ENCODE measurements around the gene CANX. TPM values are rescaled to one million over a fixed set of nuclear protein-coding genes. Genes with fewer than 3 reads are reported as not detected.
"Not testable (repeated sequence)": the region's sequence is repeated elsewhere in the genome, so short reads cannot be mapped to it uniquely, and the experiment has no call there.

Gene CANX
- total RNA-seq, 1 experiment from 2014 or later, result 428 TPM

DNA sequence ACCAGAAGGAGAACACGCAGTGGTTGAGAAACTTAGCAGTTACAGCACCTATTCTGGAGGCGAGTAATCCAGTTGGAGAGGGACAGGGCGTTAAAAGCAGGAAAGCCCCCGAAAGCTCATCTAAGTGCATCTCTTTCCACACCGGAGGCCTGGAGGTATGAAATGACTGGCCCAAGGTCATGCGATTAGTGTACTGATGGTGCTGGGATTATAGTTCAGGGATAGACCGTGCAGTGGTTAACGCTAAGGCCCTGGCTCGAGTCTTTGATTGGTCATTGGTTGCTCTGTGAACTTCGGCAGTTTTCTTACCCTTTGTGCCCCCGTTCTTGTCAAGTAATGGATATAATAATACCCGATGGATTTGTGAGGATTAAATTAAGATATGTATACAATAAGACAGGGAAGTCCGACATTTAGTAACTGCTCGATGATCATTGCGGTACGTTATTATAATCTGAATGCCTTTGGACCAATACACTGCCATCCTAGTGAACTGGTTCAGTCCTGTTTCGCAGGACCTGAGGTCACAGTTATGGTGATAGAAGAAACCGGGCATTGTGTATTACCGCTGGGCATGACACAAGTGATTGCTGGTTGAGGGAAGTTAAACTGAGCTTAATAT, 960 bp downstream of the CANX start:
- DNase-seq (ENCODE audit: low read depth), result no peak

DNA sequence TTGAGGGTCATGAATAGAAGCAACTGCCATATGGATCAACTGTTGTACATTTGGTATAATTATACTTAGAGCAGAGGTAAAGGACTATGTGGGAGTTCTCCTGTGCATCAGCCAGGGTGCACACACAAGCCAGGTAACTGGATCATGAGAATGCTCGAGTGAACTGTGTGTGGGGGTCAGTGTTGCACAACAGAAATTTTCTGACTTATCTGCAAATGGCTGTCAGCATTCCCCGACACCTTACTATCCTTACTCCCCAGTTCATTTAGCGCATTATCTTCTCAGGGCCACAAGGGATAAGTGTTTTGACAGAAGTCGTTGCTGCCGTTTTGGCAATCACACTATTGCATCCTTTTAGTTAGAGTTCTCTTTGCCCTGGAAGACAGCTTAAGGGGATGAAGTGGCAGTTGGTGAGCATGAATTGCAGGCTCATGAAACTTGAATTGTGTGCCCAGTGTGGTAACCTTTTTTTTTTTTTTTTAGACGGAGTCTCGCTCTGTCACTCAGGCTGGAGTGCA, 1.7 kb downstream of the CANX start:
- DNase-seq (ENCODE audit: low read depth), result no peak

DNA sequence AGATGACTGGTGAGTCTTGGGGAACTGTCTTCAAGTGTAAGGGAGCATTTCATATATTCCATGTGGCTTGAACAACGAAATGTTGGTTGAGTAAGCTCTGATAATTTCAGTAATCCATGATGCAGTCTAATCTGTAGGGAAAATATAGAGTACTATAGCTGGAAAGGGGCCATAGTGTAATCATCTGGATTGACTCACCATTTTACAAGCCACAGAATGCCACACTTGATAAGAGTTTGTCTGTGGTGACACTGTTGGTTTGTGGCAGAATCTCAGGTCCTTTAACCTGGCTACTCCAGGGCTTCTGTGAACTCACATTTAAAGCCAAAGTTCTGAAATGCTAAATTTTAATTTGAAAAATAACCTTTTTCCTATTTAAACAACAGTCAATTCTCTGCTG, 17.5 kb downstream of the CANX start:
- no peak for DNase-seq (ENCODE audit: low read depth)

DNA sequence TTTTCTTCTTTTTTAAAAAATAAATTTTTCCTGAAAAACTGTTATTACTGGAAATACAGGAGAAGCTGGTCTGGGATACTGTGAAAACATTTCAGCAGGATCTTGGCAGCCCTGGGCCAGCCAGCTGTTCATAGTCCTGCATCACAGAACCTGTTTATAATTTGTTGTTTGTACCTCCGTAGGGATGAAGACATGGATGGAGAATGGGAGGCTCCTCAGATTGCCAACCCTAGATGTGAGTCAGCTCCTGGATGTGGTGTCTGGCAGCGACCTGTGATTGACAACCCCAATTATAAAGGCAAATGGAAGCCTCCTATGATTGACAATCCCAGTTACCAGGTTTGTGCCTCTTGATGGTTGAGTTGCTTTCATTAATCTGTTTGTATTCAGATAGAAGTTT, 21.5 kb downstream of the CANX start:
- DNase-seq (ENCODE audit: low read depth), result no peak

DNA sequence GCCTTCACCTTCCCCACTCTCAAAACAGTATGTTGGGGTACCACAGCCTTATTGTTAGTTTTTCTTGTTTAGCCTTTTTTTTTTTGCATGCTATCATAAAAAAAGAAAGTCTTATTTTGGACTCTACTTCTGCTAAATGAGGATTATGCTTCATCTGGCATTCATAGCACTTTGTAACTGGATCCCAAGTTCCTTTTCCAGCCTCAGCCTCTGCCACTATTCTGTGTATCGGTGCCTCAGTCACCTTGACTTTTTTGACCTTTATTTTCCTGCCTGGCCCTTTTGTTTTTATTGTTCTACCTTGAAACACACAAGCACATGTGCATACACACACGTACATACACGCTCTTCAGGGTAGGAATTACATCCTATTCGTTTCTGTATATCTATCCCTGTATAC, 25.4 kb downstream of the CANX start:
- no peak for DNase-seq (ENCODE audit: low read depth)

DNA sequence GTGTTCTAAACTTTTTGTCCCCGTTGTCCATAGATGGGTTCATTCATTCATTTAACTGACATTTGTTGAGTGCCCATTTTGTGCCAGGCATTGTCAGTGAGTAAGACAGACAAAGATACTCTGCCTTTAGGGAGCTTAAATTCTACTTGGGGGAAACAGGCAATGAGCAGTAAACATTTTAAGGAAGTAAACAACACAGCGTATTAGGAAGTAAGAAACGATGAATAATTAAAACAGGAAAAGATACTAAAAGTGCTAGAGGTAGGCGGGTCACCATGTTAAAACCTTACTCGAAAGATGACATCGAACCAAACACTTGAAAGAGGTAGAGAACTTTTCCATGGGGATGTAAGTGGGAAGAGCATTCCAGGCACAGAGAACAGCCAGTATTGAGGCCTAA, 28.3 kb downstream of the CANX start:
- DNase-seq (ENCODE audit: low read depth), result no peak

DNA sequence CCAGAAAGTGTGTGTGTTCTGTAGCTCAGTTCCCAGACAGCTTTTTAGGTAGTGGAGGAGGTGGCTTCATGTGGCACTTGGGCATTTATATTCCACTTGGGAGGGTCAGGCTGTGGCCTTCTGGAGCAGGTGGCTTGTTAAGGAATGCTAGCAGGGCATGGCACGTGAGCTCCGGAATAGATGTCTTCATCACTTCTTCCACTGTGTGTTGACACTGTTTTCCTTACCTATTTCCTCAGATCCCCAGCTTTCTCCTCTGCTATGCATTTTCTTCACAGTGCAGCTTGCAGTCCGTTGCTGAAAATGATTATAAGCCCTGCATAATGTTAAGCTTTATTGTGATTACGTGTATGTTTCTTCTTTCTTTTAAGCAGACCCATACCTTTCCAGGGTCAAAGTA, 30.5 kb downstream of the CANX start:
- DNase-seq (ENCODE audit: low read depth), result no peak

DNA sequence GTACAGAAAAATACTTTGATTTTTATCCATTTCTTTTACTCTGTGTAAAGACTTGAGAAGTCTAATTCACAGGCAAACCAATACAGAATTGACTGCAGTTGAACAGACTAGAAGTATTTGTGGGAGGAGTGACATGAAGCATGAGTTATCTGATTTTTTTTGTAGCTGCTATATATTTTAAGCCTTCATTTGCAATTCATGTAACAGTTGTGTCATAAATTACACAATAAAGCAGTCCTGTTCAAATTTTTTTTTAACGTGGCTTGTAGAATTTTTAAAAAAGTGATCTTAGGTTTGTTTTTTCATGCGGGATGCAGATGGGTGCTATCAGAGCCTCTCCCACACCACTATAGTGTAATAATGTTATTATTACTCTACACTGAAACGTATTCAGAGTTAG, 31.0 kb downstream of the CANX start:
- DNase-seq (ENCODE audit: low read depth), result no peak

DNA sequence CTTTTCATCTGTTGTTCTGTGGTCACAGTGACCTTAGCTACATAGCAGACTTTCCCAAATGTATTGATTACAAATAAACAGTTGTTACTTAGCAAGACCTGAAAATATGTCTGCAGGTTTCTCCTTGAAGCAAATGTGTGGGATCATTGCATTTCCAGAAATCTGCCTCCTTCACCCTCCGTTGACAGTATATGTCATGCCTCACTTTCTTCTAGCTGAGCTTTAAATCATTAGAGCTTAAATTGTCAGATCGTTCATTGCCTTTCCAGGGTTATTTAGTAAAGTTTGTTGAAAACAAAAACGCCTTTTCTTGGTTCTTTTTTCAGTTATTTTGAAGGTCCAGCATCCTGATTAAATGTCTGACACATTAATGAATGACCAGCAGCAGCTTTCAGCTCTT, 31.6 kb downstream of the CANX start:
- DNase-seq (ENCODE audit: low read depth), result no peak

DNA sequence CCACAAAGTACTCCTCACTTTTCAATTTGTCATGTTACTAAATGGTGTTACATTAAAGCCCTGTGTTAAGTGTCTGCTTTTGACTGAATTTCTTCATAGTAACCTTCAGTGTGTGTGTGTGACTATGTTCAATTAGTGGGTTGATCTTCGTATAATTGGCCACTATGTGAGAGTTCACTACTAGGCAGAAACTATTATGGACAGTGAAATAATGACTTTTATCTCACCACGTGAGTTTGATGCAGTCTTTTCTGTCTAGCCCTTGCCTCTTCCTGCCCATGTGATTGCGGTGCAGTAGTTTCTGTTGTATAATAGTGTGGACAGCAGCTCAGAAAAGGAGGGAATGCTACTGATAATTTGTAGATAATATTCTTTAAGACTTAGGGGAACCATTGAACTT, 32.1 kb downstream of the CANX start:
- no peak for DNase-seq (ENCODE audit: low read depth)

DNA sequence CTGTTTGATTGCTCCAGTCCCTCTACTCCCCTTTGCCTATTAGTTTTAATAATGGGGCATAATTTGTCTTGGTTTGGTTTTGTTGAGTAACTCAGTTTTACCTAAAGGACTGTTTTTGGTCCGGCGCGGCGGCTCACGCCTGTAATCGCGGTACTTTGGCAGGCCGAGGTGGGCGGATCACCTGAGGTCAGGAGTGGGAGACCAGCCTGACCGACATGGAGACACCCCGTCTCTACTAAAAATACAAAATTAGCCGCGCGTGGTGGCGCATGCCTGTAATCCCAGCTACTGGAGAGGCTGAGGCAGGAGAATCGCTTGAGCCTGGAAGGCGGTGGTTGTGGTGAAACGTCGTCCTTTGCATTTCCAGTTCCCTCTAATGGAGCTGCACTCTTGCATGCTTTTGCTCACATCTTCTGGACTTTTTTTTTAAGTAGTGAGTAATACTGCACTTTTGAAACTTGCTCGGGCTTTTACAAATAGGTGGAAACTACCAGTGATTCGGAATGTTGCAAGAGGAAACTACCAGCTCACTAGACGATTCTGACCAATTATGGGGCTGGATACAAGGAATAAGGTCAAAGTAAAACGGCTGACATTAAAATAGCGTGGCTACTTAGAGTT, 33.1 kb downstream of the CANX start:
- DNase-seq (ENCODE audit: low read depth), result peak; percentile 74

DNA sequence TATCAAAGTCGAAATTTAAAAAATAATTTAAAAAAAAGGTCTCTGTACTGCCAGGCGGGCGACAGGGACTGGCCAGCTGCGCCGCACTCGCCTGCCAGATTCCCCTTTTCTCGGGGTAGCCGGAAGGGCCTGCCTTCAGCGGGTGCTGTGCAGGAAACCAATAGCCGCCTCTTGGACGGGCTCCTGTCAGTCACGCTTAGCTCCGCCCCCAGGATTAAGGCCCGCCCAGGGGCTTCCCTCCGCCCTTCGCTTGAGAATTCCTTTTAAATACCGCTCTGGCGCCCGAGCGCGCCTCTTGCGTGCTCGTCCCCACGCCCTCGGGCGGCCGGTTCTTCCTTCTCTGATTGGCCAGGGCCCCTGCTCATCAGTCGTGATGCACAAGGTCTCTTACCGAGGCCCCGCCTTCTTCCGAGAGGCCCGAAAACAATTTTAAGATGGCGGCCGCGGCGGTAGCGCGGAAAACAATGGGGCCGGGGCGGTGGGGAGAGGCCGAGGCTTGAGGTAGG, 33.7 kb downstream of the CANX start, which contains the start of gene MAML1:
TSS of gene MAML1 (plus strand) at position 411 of the 506 bp plus-strand sequence. CDS start 291 bp downstream, outside the sequence.
- peak; percentile 99 for DNase-seq (ENCODE audit: low read depth)

DNA sequence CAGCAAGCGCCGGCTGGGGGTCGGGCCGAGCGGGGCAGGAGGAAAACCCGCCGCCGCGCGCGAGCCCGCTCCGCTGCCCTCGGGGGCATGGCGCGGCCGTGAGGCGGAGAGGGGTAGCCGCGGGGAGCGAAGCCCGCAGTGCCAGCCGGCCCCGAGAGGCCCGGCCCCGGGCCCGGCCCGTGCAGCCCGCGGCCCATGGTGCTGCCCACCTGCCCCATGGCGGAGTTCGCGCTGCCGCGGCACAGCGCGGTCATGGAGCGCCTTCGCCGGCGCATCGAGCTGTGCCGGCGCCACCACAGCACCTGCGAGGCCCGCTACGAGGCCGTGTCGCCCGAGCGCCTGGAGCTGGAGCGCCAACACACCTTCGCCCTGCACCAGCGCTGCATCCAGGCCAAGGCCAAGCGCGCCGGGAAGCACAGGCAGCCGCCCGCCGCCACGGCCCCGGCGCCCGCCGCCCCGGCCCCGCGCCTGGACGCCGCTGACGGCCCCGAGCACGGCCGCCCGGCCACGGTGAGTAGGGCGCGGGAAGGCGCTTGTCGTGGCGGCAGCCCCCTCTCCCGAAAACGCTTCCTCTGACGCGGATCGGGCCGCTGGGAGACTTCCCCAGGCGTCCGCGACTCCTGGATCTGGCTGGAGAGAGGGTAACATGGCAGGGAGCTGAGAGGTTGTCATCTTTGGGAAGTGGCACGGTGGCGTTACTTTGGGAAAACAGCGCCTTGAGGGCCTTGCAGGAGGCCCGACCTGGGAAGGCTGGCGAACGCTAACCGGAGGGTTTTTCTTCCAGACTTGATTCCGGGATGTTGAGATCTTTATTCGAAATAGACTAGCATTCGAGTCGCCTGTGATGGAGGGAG, 34.4 kb downstream of the CANX start:
- DNase-seq (ENCODE audit: low read depth), result peak; percentile 33

DNA sequence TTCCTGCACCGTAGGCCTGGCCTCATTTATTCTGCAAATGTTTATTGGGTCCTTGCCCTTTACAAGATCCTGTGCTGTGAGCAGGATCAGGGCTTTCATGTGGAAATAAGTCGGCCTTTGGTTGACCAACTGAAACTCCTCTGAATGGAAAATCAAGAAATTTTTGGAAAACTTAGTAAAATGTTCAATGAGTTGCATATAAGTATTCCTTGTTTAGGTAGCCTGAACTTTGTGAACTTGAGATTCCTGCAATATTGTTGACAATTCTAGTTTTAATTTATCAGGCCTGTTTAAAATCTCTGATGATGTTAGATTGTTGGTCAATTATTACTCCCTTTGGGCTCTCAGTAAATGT, 35.0 kb downstream of the CANX start:
- no peak for DNase-seq (ENCODE audit: low read depth)

DNA sequence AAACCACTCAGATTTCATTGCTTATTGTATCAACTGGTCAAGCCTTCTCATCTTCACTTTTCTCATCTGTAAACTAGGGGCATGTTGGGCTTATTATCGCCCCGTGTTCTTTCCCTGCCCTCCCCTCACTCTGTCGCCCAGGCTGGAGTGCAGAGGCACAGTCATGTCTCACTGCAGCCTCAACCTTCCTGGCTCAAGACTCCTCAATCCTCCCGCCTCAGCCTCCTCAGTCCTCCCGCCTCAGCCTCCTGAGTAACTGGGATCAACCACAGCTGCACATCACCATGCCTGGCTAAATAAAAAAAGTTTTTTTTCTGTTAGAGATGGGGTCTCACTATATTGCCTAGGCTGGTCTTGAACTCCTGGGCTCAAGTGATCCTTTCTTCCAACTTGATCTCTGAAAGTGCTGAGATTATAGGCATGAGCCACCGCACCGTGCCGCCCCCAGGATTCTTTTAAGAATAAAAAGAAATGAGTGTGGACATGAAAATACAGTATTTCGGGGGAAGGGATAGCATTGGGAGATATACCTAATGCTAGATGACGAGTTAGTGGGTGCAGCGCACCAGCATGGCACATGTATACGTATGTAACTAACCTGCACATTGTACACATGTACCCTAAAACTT, 35.9 kb downstream of the CANX start:
- DNase-seq (ENCODE audit: low read depth), result no peak

DNA sequence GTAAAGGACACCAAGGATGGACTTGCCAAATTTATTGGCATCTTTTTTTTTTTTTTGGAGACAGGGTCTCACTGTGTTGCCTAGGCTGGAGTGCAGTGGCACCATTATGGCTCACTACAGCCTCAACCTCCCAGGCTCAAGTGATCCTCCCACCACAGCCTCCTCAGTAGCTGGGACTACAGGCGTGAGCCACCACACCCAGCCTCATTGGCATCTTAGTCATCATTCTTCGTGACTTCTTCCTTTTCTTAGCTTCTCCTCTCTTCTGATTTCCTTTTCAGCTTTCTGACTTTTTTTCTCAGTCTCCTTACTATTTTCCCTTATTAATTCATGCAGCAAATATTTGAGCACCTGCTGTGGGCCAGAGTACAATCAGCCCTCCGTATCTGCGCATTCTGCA, 40.0 kb downstream of the CANX start:
- DNase-seq (ENCODE audit: low read depth), result no peak

DNA sequence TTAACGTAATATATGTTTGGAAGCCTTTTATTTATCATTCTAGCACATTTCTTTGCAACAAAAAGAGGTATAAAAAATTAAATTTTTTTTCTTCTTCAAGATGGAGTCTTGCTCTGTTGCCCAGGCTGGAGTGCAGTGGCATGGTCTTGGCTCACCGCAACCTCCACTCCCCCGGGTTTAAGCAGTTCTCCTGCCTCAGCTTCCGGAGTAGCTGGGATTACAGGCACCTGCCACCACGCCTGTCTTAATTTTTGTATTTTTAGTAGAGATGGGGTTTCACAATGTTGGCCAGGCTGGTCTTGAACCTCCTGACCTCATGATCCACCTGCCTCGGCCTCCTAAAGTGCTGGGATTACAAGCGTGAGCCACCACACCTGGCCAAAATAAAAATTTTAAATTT, 45.3 kb downstream of the CANX start:
- DNase-seq (ENCODE audit: low read depth), result not testable (repeated sequence)

DNA sequence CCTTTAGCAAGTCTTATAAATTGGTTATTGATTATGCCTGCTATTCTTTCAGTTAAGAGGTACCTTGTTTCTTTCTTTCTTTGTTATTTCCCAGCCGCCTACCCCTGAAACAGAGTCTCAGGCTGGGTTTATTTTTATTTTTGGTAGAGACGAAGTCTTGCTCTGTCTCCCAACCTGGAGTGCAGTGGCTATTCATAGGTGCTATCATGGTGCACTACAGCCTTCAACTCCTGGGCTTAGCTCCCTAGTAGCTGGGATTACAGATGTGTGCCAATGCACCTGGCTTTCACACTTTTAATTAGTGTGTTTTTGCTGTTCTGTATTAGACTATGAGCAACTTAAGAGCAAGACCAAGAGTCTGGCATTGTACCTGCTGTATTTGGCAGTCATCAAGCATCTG, 48.1 kb downstream of the CANX start:
- DNase-seq (ENCODE audit: low read depth), result no peak

DNA sequence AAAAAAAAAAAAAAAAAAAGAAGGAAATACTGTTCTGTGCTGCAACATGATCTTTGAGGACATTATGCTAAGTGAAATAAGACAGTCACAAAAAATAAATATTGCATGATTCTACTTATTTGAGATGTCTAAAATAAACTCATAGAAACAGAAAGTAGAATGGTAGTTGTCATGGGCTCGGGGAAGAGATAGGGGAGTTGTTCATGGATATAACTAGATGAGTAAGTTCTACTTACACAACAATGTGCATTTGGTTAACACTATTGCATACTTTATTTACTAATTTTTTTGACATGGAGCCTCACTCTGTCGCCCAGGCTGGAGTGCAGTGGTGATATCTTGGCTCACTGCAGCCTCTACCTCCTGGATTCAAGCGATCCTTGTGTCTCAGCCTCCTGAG, 49.0 kb downstream of the CANX start:
- no peak for DNase-seq (ENCODE audit: low read depth)

DNA sequence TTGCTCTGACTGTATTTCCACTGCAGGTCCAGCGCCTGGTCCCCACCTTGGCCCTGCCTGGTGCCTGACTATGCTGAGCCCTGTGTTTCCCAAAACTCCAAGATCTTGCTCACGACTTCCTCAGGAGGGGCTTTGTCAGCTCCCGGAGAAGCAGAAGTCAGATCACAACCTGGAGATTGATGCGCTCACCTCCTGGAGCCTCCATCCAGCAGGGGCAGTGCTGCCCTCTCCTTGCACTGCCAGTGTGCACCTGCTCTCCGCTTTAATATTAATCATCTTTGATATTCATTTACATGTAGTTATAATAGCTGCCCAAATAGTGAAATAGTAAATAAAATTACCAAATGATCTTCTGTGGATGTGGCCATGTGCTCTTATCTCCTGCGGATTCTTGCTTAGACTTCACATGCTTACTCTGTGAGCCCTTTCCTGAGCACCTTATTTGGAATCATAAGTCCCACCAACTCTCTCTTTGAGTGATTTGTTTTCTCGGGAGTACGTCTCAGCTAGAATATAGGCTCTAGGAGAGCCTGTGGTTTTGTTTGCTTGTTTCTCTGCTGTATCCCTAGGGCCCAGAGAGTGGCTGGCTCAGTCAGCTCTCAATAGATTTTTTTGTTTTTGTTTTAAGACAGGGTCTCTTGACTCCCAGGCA, 51.2 kb downstream of the CANX start:
- DNase-seq (ENCODE audit: low read depth), result no peak

DNA sequence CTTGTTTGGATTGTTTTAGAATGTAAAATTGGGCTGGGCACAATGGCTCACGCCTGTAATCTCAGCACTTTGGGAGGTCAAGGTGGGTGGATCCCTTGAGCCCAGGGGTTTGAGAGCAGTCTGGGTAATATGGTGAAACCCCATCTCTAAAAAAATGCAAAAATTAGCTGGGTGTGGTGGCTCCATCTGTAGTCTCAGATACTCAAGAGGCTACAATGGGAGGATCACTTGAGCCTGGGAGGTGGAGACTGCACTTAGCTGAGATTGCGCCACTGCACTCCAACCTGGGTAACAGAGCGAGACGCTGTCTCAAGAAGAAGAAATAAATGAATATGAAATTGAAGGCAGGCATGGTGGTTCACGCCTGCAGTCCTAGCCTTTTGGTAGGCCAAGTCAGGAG, 55.2 kb downstream of the CANX start:
- no peak for DNase-seq (ENCODE audit: low read depth)

DNA sequence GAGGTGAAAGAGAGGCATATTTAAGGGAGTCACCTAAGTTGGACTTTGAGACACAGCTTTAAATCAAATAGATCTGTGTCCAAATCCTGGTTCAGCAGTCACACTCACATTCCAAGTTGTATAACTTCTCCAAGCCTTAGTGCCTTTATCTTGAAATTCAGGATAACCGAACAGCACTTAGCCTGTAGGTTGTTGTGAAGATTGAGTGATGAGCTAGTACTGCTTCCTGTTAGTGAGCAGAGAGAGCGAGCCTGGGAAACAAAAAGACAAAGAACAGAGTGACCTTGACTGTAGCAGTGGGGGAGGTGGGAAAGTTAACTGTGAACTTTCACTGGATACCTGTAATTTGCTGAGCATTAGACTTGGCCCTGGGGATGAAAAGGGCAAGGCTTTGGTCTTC, 56.3 kb downstream of the CANX start:
- DNase-seq (ENCODE audit: low read depth), result no peak
